Right renal cortex interstitium (tissue), 3 donors: ENCODE data around the gene TMEM107. TPM values are rescaled to one million over a fixed set of nuclear protein-coding genes. Genes with fewer than 3 reads are reported as not detected.
"Not testable (repeated sequence)": the region's sequence is repeated elsewhere in the genome, so short reads cannot be mapped to it uniquely, and the experiment has no call there.

Experiments
- DNase-seq, 3 donors: peaks; one replicate each; pipeline ENCODE4 v3.0.0-alpha.2; 2013; ENCODE audit warnings: low read depth in 3 of 3, low spot score in 2 of 3
- polyA plus RNA-seq, 3 donors: library from polyadenylated mRNA; unstranded; fragments of 120-200 nt; gene quantifications; one replicate each; pipeline ENCODE4 v1.2.1, GENCODE V29; 2013; ENCODE audit not compliant: insufficient read length in 3 of 3

TMEM107 gene
- polyA plus RNA-seq, 3 donors, result 22.4 to 25.9 (median 23.5) TPM

DNA sequence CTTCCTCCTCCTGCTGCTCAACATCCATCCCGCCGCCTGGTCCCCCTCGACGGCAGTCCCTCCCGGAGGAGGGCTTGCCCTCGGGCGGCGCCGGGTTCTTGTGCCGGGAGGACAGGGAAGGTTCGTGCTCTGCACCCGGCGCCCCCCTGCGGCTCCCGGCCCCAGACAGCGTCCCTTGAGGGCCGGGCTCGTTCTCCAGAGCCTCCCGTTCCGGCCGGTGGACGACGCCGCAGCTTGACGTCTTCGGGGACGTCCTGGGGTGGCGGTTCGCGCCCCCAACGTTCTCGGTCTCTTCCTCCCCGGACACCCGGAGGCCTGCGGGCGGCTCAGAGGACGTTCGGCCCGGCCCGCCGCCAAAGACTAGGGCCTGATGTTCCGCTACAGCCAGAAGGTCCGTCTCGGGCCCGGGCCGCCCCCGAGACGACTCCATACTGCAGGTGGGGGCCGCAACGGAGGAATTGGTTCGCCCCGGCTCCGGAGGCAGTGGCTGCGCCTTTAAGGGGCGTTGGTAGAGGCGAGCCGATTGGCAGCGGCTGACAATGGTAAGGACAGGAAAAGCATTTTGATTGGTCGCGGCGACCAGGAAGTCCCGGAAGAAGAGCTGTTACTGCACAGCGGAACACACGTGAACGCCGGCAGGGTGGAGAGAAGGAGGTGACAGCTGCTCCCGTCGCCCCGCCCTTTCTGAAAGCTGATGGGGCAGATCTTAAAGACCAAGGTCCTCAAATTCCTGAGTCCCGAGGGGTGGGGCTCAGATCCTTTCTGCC is 13.7 kb upstream of the TMEM107 start, which contains the start of gene BORCS6:
Gene BORCS6 (minus strand): TSS at position 470 of the 767 bp plus-strand sequence. CDS start 40 bp downstream, at position 430.
- DNase-seq, result peak; percentile 88 to 93 (median 90)

DNA sequence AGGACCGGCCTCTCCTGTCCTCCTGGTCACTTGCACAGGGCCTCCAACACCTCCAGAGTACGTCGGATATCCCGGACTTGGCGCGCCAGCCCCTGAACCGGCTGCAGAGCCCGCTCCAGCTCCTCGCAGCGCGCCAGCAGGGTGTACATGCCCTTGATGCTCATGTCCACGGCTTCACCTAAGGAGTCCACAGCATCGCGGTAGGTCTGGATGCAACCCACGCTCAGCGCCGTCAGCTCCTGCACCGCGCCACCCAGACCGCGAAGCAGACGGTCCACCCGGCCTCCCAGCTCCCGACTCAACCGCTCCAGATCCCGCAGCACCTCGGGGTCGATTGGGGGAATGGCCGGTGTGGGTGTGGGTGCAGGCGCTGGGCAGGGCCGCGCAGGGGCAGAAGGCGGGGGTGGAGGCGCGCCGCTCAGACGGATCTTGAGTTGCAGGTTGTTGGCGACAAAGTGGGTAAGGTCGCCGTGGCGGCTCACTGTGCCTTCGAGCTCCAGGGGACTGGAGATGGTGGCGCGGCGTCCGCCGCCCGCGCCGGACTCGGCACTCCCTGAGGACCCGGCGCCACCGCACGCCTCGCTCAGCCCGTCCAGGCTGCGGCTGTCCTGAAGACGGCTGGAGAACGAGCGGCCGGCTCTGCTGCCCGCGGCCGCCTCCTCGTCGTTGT is 13.0 kb upstream of the TMEM107 start:
- DNase-seq, result no peak

DNA sequence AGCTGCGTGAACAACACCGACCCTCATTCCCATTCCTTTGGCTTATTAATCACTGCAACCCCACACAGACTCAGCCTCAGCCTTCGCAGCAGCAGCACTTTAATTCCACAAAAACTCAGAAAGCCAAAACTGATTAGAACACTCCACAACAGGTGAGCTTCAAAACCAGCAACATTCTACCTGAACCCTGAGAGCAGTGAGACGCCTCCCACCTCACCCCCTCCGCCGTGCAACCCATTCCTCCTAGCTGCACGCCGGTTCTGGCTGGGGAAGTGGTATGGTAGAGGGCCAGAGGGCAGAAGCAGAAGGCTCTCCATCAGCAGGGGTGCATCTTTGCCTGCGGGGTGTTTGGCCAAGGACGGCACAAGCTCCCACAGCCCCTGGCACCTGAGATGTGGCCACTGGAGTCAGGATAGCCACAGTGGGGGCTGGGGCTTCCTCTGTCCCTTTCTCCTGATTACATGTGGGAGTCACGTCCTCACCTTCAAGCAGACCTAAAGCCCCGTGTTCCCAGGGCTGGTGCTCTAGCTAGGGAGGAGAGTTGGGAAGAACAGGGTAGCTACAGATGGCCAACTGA is 12.2 kb upstream of the TMEM107 start:
- no peak for DNase-seq

DNA sequence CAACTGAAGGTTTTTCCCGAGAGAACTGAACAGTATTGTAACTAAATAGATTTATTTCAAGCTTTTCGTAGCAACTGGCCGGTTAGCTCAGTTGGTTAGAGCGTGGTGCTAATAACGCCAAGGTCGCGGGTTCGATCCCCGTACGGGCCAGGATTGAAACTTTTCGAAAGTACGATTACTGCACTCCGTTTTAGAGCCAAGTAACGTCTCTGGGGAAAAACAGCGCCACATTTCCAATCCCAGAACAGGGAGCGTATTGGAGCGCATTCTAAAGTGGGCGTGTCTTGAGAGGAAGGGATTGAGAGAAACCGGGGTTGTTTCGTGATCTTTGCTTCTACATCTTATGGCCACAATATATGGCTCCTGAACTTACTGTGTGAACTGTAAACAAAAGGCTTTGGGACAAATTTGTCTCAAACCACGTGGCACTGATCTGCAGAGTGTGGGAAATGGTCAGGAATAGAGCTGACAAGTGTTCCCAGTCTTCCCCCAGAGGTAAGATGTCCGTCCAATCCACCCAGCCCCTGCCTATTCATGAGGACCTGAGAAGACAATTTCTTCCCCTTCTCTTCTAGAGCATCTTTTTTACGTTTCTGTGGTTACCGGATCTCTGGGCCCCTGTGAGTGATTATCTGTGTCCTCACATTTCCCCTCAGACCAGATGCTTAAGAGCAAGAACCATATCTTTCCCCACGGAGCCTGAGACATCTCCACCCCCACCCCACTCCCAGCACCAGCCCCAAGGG is 11.5 kb upstream of the TMEM107 start:
- peak in 2 of 3 donors; percentile 95 for DNase-seq

DNA sequence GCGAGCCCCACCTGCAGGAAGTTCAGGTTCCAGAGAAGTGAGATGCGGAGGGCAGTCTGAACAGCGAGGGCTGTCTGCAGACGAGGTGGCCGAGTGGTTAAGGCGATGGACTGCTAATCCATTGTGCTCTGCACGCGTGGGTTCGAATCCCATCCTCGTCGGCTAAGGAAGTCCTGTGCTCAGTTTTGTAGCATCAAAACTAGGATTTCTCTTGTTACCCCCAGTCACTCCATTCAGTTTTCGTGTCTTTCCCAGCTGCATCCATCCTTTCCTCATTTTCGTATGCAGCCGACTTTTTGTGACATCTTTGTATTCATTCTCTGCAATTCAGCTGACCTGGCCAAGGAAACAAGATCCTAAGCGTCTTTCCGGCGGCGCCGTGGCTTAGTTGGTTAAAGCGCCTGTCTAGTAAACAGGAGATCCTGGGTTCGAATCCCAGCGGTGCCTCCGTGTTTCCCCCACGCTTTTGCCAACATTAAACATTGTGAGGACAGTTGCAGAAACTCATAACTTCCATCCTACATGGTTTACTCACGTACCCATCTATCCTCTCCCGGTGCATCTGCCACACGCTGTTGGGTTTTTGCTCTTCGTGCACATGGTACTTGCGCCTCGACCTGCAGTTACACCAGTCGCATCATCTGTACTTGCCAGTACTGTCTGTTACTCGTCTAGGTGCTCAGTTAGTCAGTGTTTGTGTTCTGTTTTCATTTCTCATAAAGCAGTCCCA is 10.8 kb upstream of the TMEM107 start:
- DNase-seq, result peak in 1 of 3 donors; percentile 92

DNA sequence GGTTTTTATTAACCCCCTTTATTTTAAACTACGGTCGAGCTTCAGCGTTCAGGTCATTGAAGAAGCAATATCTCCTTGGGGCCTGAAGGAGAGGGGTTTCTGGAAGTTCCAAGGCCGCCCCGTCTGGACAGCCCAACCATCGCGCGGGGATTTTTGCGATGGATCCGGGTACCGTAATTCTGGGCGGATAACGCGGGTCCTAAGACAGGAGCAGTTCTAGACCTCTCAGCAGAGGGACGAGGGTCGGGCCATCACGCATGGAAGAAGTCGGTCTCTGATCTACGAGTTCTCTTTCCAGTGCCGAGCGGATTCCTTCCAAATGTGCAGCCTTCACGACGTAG is 10.2 kb upstream of the TMEM107 start:
- DNase-seq, result no peak

DNA sequence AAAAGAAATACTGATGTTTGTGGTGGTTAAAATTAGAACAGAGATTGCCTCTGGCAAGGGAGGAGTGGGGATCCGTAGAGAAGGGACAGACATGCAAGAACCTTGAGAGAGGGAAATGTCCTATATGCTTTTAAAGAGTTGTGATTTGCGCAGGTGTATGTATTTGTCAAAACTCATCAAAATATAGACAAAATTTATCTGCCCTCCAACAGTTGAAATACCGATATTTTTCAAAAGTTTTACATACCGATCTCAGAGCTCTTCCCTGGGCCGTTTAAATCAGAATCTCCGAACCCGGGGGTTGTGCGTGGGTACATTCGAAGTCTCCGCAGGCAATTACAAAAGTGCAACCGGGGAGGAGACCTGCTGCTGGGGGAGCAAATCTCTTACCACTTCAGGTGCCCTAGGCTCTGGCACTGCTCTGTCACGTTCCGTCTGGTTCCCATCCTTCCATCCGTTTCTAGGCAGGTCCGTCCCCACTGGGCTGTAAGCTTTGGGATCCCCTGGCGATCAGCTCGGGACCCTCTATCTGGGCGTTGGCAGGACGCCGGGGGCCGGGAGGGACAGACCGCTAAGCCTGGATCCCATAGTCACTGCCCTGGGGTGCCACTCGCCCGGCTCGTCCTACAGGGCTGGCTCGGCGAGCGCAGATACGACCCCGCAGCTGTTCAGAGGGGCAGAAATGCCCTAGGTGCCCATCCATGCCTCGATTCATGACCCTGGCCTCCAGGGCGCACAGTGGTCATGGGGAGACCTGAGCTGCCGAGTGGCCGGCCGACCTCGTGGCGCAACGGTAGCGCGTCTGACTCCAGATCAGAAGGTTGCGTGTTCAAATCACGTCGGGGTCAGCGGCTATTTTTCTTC is 9.6 kb upstream of the TMEM107 start:
- DNase-seq, result no peak

DNA sequence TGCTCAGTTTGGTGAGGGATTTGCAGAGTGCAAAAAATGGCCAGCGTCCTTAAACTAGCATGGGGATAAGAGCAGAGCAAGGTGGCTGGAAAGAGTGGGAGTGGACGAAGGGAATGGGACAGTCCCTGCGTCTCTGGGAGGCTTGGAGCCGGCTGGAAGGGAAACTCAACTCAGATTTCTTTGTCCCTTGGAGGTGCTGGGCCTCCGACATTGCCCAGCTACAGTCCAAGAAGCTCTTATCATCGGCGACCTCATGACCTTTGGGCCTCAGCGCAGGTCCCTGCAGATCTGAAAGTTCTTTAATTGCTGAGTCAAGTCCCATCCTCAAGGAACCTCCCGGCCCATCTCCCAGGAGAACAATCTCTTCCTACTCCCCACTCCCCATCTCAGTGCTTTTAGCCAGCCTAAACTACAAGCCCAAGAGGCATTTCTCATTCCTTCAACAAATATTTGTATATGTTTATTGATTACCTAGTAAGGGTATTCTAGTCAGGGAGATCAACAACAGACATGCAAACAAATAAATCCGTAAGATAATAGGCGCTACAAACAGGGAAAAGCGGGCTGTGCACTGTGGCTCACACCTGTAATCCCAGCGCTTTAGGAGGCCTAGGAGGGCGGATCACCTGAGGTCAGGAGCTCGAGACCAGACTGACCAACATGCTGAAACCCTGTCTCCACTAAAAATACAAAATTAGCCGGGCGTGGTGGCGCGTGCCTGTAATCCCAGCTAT is 985 bp upstream of the TMEM107 start:
- no peak for DNase-seq

DNA sequence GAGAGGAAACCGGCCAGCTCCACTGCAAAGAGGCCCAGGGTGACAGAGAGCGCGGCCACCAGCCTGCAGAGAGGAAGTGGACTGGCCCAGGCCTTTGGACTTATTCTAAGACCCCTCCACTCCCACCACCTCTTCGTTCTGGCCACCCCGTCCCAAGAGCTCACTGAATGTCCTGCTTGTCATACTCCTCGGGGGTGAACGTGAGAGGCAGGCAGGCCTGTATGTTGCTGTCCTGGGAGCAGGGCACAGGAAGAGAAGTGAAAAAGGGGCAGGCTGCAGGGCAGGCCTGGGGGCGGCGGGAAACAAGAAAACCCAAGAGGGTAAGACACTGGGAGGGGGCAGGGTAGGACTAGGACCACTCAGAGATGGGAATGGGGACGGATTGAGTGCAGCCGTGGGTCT is 384 bp downstream of the TMEM107 start:
- DNase-seq, result no peak

DNA sequence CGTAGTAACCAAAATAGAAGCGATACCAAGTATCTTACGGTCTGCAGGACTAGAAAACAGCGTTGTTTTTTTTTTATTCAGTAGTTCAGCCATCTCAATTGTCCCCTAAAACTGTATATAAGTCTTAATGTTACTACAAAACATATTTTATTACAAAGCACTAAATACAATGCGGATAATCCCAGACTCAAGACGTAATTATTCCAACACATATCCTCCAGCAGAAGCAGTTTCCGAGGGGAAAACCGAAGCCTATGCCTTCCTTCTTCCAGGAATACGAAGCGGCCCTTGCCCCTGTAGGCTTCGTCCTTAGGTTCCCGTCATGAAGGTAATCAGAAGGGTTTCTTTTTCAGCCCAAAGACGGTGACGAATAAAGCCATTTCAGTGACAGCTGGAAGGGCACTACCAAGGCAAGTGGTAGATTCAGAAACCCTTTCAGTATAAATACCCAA is 2.3 kb downstream of the TMEM107 start:
- DNase-seq, result no peak

DNA sequence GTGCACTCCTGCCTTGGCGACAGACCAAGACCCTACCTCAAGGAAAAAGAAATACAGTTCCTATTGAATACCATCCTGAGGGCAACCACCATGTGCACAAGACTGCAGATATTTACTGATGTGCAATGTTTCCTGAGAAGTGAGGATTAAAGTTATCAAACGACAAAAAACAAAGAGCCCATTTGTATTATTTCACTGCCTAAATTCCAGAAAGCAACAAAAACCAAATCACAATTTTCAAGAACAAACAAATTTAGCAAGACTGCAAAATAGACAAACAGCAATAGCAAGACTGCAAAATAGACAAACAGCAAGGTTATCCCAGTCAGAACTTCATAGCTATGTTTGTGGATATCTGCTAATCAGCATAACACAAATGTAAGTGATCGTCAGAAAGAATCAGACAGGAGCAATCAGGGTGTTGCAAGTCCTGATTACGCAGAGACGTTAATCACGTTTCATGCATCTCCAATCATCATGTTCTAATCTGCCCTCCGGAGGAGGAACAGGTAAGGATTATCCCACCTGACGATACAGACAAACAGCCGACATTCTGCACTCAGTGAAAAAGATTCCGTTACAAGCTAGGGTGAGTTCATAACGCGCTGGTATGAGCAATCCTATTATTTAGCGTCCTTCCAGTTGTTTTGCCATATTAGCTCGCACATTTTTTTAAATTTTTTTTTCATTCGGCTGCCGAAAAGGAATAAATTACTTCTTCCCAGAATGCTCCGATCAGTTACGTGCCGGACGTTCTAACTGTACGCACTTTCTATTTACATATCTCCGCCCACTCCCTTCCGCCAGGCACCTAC is 2.9 kb downstream of the TMEM107 start:
- DNase-seq, result peak in 1 of 3 donors; percentile 93

DNA sequence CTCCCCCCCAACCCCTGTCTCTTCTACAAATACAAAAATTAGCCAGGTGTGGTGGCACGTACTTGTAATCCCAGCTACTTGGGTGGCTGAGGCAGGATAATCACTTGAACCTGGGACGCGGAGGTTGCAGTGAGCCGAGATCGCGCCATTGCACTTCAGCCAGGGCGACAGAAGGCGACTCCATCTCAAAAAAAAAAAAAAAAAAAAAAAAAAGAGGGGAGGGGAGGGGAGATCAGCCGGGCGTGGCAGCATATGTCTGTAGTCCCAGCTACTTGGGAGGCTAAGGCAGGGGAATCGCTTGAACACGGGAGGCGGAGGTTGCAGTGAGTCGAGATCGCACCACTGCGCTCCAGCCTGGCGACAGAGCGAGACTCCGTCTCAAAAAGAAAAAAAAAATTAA is 6.0 kb downstream of the TMEM107 start:
- DNase-seq, result not testable (repeated sequence)

DNA sequence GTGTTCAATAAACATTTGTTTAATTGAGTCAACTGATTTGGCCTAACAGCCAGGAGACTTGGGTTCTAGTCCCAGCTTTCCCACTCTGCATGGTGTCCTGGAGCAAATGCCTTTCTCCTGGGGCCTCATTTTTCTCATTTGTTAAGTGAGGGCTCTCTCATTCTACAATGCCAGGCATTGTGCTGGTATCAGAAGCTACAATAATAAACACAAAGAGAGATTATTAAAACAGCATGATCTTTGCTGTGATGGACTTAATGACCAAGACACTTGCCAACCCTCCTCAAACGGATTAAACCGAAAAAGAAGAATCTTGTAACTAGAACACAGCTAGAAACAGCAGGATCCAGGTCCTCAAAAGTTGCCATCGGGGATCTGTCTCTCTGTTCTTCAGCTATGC is 8.7 kb downstream of the TMEM107 start:
- DNase-seq, result no peak

DNA sequence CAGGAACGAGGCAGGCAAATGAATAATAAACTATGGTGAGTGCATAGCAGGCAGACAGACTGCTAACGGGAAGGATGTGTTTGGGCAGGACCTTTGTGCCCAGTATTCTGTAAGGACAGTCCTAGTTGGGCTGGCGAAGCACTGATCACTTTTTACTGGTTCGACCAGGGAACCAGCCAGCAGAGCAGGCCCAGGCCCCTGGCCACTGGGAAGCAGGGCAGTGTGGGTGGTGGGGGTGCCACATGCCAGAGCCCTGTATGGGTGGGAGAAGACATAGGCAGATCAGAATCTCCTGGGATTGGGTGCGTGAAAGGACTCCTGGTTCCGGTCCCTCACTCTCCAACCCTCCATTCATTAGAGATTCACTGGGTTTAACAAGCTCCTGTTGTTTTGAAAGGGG is 9.4 kb downstream of the TMEM107 start:
- DNase-seq, result no peak

DNA sequence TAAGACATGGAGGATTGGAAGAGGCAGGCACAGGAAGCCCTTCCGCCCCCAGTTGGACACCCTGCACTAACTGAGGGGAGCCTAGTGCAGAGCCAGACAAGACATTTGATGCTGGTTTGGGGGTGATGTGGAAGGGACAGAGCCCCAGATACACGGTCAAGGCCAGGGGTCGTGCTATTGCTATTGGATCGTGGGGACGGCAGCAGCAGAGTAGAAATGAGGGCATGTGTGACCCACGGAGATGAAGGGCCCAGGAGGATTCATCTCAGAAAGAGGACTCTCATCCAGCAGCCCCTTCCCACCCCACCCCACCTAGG is 11.4 kb downstream of the TMEM107 start:
- DNase-seq, result no peak

DNA sequence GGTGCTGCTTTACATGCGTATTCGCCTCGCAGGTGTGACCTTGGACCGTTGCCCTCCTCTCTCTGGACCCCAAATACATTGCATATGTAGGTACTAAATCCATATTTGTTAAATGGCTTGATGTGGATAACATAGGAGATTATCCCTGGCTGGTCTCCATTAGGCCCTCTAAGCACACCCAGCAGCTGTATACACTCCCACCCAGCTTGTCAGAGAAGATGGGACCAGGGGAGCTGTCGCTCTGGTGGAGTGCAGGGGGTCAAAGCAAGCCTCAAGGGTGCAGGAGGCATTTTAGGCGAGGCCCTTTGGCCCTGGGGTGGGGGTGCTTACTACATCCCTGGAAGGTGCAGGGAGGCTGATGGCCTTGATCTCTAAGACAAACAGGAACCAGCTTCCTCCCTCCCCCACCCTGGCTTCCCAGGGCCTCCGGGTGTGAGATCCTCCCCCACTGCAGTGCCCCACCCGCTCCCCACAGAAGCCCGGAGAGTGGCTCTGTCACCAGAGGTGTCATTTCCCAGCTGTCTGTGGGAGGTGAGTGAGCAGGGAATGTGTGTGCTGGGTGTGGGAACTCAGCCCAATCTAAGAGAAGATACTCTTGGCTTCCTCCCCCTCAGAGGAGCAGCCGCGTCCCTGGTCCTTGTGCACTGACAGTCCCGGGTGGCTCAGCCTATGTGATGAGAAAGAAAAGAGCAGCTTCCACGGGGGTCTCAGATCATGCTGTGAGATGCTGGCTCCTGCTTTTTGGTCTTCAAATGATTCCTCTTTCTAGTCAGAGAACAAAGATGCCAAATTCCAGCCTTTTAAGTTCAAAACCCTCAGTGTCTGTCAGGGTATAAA is 12.0 kb downstream of the TMEM107 start:
- no peak for DNase-seq
